ENCODE measurements around the gene SMTN.
"Not testable (repeated sequence)": the region's sequence is repeated elsewhere in the genome, so short reads cannot be mapped to it uniquely, and the experiment has no call there.

SMTN gene

GRCh38 chr22:31080848-31081649 is at the start of gene SMTN:
TSS of gene SMTN (plus strand) at chr22:31081318. CDS start at chr22:31083259, 1,941 bp downstream.
- peak; percentile 78 for DNase-seq

GRCh38 chr22:31036671-31037550 is 44.2 kb upstream of the SMTN start:
- DNase-seq: no peak

DNA sequence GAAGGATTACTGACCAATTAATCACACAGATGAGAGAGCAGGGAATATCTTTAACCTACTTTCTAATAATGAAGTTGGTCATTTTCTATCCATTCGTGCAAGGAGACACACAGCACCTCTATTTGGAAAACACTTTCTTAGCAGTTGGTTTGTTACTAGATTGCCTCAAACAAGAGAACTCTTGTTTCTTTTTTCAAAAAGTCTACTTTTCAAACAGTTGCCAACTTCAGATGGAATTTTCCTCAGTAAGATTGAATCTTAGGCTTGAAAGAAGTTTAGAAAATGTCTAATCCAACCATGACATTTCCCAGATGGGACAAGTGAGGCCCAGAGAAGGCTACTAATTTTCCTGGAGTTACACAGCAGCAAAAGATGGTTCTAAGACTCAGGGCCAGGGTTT is 42.4 kb upstream of the SMTN start:
- DNase-seq: no peak

DNA sequence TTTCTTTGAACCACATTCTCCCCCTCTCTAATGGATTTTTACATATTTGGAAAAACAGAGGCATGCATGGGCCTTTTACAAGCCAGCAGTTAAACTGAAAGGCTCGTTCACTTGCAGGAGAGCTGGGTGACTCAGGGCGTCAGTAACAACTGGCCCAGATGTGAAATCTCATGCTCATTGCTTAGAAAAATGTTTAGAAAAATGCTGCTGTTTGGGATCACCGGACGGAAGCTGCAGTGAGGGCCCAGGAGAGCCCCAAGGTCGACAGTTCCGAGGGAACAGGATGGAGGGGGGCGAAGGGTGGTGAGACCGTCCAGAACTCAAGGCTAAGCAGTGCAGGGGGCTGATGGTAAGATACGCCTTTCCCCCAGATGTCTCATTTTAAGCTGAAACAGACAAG is 41.7 kb upstream of the SMTN start:
- DNase-seq: no peak

GRCh38 chr22:31040542-31041398 is 40.3 kb upstream of the SMTN start:
- DNase-seq: no peak

DNA sequence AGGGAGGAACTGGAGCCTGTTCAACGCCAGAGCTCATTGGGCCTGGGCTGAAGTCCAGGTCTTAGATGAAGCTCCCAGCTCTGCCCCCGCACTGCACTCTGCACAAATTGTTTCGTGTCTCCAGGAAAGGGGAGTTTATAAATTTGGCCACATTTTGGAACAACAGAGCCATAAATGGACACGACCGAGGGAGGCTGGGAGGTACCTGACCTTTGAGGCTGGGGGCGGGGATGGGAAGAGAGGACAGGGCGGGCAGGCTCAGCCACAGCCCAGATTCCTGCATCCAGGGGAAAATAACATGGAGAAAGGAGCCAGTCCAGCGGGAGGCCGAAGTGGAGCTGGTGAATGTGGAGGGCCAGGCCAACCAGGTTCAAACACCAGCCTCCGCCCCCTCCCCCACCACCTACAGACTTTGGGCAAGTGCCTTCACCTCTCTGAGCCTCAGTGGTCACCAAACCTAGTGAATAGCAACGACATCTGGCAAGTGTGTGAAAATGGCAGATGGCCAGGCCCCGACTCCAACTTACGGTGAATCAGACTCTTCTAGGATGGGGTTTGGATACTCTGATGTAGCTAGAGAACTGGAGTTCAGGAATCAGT is 36.8 kb upstream of the SMTN start:
- no peak for DNase-seq

- peak; percentile 67 for DNase-seq
These were observed 35.1 kb upstream of the SMTN start for GRCh38 chr22:31045900-31046538.

DNA sequence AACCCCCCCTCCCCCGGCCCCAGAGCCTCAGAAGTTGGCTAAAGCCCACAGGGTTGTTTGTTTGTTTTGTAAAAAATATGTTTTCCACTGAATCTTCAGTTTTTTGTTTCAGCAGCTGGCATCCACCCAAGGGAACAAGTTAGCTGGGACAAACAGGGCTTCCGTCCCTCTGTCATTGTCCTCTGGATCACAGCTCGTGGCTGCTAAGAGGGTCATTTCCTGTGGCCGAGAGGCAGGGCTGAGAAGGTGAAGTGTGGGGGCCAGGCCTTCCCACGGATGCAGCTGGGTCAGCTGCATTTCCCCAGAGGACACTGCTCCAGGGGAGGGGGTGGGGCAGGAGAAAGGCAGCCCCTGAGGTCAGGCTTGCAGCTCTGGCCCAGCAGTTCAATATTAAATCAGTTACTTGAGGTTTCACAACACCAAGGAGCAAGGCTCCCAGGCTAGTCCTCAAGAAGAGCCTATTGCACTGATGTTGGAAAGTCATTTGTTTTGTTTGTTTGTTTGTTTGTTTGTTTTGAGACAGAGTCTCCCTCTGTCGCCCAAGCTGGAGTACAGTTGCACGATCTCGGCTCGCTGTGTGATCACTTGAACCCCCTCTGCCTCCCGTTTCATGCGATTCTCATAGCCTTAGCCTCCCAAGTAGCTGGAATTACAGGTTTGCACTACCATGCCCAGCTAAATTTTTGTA is 34.4 kb upstream of the SMTN start:
- no peak for DNase-seq

GRCh38 chr22:31048570-31048969 is 32.5 kb upstream of the SMTN start:
- no peak for DNase-seq

- no peak for DNase-seq
These were observed 31.2 kb upstream of the SMTN start for GRCh38 chr22:31049815-31050420.

DNA sequence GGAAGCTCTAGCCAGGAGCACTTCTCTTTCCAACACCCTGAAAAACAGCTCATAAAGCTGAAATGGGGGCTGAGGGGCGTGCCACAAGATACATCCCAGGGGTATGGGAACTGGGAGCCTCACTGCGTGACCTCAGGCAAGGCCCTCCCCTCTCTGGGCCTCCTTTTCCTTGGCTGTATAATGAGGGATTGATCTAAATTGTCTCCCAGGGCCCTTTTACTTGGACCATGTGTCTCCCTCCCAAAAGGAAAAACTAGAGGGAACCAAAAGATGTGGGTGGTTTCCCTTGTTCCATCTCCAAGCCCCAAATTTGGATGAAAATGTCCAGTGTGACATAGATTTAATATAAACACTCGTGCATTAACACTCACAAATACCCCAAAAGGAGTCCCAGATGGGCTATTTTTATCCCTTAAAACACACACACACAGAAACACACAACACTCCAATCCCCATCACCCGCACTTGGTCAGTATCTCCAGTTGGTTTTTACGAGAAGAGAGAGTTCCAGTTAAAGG is 25.9 kb upstream of the SMTN start:
- DNase-seq: no peak

- DNase-seq: no peak
These were observed 25.4 kb upstream of the SMTN start for GRCh38 chr22:31055635-31056159.

DNA sequence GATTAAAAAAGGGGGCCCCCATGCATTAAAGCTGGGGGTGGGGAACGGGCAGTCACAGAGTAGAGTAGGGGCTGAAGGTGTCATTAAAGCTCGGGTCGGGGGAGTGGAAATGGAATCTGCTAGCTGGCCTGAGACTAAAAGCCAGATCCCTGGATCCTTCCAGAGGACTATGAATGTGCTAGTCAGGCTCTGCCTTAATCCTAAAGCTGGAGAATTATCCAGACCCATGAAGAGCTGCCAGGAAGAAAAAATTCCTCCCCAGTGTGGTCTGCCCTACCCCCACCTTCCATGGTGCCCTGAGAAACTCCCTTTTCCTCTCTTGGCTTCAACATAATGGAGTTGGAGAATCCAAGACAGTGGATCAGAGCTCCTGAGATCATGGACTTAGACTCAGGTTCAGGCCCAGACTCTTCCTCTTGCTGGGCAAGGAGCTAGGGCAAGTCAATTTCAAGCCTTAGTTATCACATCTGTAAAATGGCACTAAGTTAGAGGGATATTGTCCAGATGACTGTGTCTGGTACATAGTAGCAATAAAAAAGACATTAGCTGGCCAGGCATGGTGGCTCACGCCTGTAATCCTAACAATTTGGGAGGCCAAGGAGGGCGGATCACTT is 24.0 kb upstream of the SMTN start:
- no peak for DNase-seq

- DNase-seq: not testable (repeated sequence)
These were observed 21.5 kb upstream of the SMTN start for GRCh38 chr22:31059663-31060062.

DNA sequence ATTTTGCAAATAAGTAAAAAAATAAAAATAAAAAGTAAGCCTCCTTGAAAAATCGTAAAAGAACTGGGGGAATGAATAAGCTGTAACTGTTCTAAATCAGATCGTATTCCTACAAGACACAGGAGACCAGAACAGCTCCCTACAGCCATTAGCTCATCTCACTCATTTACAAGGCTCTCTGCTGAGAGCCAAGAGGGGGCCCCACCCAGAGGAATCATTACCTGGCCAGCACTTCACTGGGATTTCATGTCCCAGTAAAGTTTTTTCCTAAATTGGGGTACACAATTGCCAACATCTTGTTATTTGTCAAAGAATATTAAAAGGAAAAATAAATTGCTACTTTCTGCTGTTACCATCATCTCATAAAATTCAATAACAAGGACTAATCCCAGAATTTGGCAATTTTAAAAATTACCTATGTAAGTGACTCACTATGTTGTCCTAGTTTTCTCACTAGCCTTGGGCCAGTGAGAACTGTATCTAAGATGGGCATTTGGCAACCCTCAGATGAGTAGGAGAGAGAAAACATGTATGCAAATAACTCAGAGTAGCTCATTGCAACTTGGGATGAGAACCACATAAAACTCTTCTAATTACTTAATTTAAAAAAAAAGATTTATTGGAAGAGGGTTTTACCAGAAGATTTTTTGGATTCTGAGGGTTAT is 18.4 kb upstream of the SMTN start:
- DNase-seq: no peak

DNA sequence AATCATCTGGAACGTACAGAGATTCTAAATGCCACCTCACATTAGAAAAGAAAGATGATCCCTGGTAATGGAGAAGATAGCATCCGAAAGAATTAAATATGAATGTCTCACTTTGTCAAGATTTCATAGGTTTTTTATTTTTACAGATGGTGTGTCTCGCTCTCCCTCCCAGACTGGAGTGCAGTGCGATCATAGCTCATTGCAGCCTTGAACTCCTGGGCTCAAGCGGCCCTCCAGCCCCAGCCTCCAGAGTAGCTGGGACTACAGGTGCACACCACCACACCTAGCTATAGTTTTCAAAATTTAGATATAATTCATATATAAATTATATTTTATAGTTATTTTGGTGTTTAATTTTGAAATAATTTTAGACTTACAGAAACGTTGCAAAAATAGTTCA is 16.7 kb upstream of the SMTN start:
- no peak for DNase-seq

GRCh38 chr22:31068970-31069369 is 12.1 kb upstream of the SMTN start:
- DNase-seq: no peak

DNA sequence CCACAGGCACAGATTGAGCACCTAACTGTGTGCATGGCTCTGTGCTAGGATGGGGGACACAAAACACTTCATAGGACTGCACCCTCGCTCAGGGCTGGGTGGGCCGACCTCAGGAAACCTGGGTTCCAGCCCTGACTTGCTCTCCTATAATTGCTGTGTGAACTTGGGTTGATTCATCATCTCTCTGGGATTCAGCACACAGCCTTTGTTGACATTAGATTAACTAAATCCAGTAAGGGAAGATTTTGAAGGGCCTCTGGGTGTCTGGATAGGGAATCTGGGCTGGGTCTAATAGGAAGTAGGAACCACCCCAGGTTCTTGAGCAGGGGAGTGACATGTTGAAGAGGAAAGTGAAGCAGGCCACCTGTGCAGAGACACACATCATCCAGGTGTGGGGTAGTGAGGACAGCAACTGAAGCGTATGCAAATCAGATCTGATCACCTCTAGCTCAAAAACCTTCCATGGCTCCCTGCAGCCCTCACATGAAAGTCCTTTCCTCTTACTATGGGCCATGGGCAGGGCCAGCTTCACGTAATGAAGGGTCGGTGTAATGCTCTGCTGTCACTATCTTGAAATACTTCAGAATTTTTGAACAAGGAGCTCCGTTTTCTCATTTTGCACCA is 11.3 kb upstream of the SMTN start:
- not testable (repeated sequence) for DNase-seq

DNA sequence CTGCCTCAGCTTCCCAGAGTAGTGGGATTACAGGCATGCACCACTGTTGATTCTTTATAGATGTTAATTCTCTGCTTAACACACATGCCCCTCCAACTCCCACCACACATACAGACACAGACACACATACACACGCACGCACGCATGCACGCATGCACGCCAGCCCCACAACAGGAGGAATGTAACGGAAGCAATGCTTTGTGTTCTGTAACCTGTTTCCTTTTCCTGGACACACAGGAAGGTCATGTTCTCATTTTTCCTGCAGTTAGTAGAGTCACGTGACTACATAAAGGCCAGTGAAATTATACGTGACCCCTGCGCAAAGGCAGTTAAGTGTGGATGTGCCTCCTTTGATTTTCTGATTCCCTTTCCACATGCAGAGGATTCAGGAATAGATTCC is 8.0 kb upstream of the SMTN start:
- not testable (repeated sequence) for DNase-seq
